ENCODE measurements around the gene FGF1.

The FGF1 gene

GRCh38 chr5:142685418-142686209 is at the start of gene FGF1:
TSS of gene FGF1 (minus strand) at chr5:142686090. CDS start at chr5:142614127, 71,963 bp downstream.
- DNase-seq (ENCODE audit: extremely low read depth, insufficient read length) = no peak
- H3K4me3 ChIP-seq (replicated peaks; ENCODE audit: low read depth, low read length) = no peak within 1 kb of the TSS
- no peaks in the 10 kb centered on the region; the same call in 1 of the 2 replicates for H3K27me3 ChIP-seq (replicated peaks; ENCODE audit: control insufficient read depth, insufficient read depth, low read length)
- H3K36me3 ChIP-seq (ENCODE audit: control insufficient read depth, insufficient read depth, low read length) = no peaks in the 10 kb centered on the region
- no peak for TF ChIP-seq CTCF (IDR thresholded peaks at IDR 0.05; ENCODE audit: insufficient read depth, low read length, poor library complexity, severe bottlenecking)

DNA sequence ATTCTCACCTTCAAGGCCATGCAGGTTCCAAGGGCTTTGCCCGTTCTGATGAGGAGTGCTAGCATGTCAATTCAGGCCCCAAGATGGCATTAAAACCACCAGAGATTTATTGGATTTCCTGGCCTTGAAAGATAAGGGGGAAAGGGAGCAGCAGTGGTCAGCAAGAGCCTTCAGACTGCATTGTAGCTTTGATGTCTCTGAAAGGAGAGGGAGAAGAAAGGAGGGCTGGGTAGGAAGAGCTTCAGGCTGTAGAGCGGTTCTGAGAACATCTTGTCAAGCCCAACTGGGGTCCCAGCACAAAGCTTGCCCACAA is 41.8 kb upstream of the FGF1 start:
- H3K27me3 ChIP-seq (replicated peaks; ENCODE audit: control insufficient read depth, insufficient read depth, low read length) = no peaks in the 10 kb centered on the region
- DNase-seq (ENCODE audit: extremely low read depth, insufficient read length) = no peak
- no peak overlapping the region for H3K4me3 ChIP-seq (replicated peaks; ENCODE audit: low read depth, low read length)
- TF ChIP-seq CTCF (IDR thresholded peaks at IDR 0.05; ENCODE audit: insufficient read depth, low read length, poor library complexity, severe bottlenecking) = no peak
- H3K36me3 ChIP-seq (ENCODE audit: control insufficient read depth, insufficient read depth, low read length) = no peaks in the 10 kb centered on the region

DNA sequence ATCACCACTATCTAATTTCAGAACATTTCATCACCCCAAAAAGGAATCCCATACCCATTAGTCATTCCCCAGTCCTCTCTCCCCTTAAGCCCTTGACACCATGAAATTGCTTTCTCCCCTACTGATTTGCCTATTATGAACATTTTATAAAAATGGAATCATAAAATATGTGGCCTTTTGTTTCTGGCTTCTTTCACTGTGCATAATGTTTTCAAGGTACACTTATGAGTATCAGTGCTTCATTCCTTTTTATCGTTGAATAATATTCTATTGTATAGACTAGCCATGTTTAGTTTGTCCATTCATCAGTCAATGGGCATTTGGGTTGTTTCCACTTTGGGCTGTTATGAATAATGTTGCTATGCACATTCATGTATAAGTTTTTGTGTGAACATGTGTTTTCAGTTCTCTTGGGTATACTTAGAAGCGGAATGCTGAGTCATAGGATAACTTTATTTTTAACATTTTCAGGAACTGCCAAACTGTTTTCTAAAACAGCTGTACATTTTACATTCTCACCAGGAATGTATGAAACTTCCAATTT is 40.4 kb upstream of the FGF1 start:
- TF ChIP-seq CTCF (IDR thresholded peaks at IDR 0.05; ENCODE audit: insufficient read depth, low read length, poor library complexity, severe bottlenecking) = no peak
- Histone ChIP-seq H3K27me3 (replicated peaks; ENCODE audit: control insufficient read depth, insufficient read depth, low read length) (no peaks in the 10 kb centered on the region), H3K4me3 (replicated peaks; ENCODE audit: low read depth, low read length) (no peak overlapping the region), H3K36me3 (ENCODE audit: control insufficient read depth, insufficient read depth, low read length) (no peaks in the 10 kb centered on the region)
- DNase-seq (ENCODE audit: extremely low read depth, insufficient read length) = no peak

GRCh38 chr5:142725231-142726187 is 39.6 kb upstream of the FGF1 start:
- H3K27me3 ChIP-seq (replicated peaks; ENCODE audit: control insufficient read depth, insufficient read depth, low read length) = no peaks in the 10 kb centered on the region
- no peak for TF ChIP-seq CTCF (IDR thresholded peaks at IDR 0.05; ENCODE audit: insufficient read depth, low read length, poor library complexity, severe bottlenecking)
- DNase-seq (ENCODE audit: extremely low read depth, insufficient read length) = no peak
- H3K36me3 ChIP-seq (ENCODE audit: control insufficient read depth, insufficient read depth, low read length) = no peaks in the 10 kb centered on the region
- no peak overlapping the region for H3K4me3 ChIP-seq (replicated peaks; ENCODE audit: low read depth, low read length)

DNA sequence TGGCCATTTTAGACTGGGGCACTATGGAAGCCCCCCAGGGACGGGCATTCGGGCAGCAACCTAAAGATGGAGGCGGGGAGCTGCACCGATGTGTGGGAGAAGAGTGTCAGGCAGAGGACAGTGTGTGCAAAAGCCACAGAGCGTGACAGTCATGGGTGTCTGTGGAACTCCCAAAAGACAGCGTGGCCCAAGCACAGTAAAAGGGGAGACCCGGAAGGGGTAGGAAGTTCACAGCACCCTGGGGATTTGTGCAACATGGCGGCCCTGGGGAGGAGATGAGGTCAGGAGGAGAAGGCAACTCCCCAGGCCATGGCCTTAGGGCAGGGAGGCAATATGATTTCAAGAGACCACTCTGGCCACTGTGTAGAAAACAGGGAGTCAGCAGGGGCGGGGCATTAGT is 38.9 kb upstream of the FGF1 start:
- H3K4me3 ChIP-seq (replicated peaks; ENCODE audit: low read depth, low read length) = no peak overlapping the region
- no peak for TF ChIP-seq CTCF (IDR thresholded peaks at IDR 0.05; ENCODE audit: insufficient read depth, low read length, poor library complexity, severe bottlenecking)
- no peaks in the 10 kb centered on the region for H3K27me3 ChIP-seq (replicated peaks; ENCODE audit: control insufficient read depth, insufficient read depth, low read length)
- DNase-seq (ENCODE audit: extremely low read depth, insufficient read length) = no peak
- H3K36me3 ChIP-seq (ENCODE audit: control insufficient read depth, insufficient read depth, low read length) = no peaks in the 10 kb centered on the region

All from GM06990 (cell line).